HCT116 (cell line): ENCODE data around the gene MYO10.

Experiments
- EZH2 ChIP-seq: fragments of 200-600 bp; sonication (generic); IDR thresholded peaks from 2 replicates; pipeline ENCODE4 v1.6.1; 2017; ENCODE audit warnings: antibody characterized with exemption, mixed run types
- JUND ChIP-seq: IDR thresholded peaks from 2 replicates; pipeline ENCODE4 v1.6.1; 2012
- POLR2A ChIP-seq: IDR thresholded peaks from 2 replicates; pipeline ENCODE4 v1.7.0; 2011; ENCODE audit warnings: borderline replicate concordance; ENCODE audit not compliant: insufficient read depth, insufficient read length; ENCODE audit errors: extremely low read depth
- ZFX ChIP-seq: fragments of 450-650 bp; IDR thresholded peaks from 2 replicates; pipeline ENCODE4 v1.6.1; 2017
- TF ChIP-seq, protein P1 (sequence below), 3 experiments: fragments of 200-600 bp in 1 of 3; sonication (generic) in 1 of 3; IDR thresholded peaks in 2 of 3; conservative IDR thresholded peaks in 1 of 3; 2 replicates each; pipeline ENCODE4 v1.5.1; 2012 to 2017; ENCODE audit warnings: low read depth in 2 of 3, low read length in 2 of 3, antibody characterized with exemption in 1 of 3, borderline replicate concordance in 1 of 3, control low read depth in 1 of 3, mild to moderate bottlenecking in 1 of 3, mixed read lengths in 1 of 3, mixed run types in 1 of 3, moderate library complexity in 1 of 3; ENCODE audit not compliant: insufficient read depth in 1 of 3

DNA sequence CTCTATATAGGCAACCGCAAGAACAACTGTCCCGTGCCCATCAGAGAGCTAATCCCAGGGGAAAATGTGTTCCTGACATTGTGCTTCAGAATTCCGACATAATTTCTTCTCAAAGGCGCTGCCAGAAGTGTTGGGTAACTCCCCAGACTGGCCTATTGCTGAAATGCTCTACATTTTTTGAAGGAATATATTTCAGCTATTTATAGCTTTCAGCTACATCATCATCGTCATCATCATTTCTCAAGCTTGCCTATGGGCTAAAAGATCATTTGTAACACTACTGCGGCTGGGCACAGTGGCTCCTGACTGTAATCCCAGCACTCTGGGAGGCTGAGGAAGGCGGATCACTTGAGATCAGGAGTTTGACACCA lies 49.7 kb downstream of the MYO10 start:
- TF ChIP-seq, protein P1, sequence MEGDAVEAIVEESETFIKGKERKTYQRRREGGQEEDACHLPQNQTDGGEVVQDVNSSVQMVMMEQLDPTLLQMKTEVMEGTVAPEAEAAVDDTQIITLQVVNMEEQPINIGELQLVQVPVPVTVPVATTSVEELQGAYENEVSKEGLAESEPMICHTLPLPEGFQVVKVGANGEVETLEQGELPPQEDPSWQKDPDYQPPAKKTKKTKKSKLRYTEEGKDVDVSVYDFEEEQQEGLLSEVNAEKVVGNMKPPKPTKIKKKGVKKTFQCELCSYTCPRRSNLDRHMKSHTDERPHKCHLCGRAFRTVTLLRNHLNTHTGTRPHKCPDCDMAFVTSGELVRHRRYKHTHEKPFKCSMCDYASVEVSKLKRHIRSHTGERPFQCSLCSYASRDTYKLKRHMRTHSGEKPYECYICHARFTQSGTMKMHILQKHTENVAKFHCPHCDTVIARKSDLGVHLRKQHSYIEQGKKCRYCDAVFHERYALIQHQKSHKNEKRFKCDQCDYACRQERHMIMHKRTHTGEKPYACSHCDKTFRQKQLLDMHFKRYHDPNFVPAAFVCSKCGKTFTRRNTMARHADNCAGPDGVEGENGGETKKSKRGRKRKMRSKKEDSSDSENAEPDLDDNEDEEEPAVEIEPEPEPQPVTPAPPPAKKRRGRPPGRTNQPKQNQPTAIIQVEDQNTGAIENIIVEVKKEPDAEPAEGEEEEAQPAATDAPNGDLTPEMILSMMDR (IDR thresholded peaks at IDR 0.05 in 2 of 3, conservative IDR thresholded peaks at IDR 0.05 in 1 of 3; ENCODE audit: borderline replicate concordance in 1 of 3, insufficient read depth in 1 of 3, low read depth in 2 of 3, low read length in 2 of 3): no peak
- no peak for TF ChIP-seq EZH2
- no peak for TF ChIP-seq POLR2A
- TF ChIP-seq JUND: no peak
- TF ChIP-seq ZFX: no peak
